Fibroblast of lung (primary cell): ENCODE results near the gene ARHGEF10L. TPM values are rescaled to one million over a fixed set of nuclear protein-coding genes. Genes with fewer than 3 reads are reported as not detected.

Experiments used
- DNase-seq, 2 donors: peaks; one replicate each; pipeline versions ENCODE4 v3.0.0 to v3.0.0-alpha.2; 2010; ENCODE audit warnings: low read depth in 2 of 2
- H2AFZ ChIP-seq: 2 replicates; pipeline ENCODE4 v1.5.1; 2012; ENCODE audit warnings: low read length, control low read depth, inconsistent platforms
- H3K27ac ChIP-seq: 2 replicates; pipeline ENCODE4 v1.5.1; 2011; ENCODE audit warnings: low read length, control low read depth; ENCODE audit not compliant: insufficient read depth
- H3K27me3 ChIP-seq: 2 replicates; pipeline ENCODE4 v1.5.1; 2011; ENCODE audit warnings: mild to moderate bottlenecking, low read length; ENCODE audit not compliant: control insufficient read depth, insufficient read depth
- H3K36me3 ChIP-seq: 2 replicates; pipeline ENCODE4 v1.5.1; 2011; ENCODE audit warnings: low read length; ENCODE audit not compliant: control insufficient read depth, insufficient read depth
- H3K4me1 ChIP-seq: 2 replicates; pipeline ENCODE4 v1.5.1; 2011; ENCODE audit warnings: low read length; ENCODE audit not compliant: control insufficient read depth, insufficient read depth; ENCODE audit errors: extremely low read depth
- H3K4me2 ChIP-seq: 2 replicates; pipeline ENCODE4 v1.5.1; 2011; ENCODE audit warnings: low read length, control low read depth; ENCODE audit not compliant: insufficient read depth; ENCODE audit errors: extremely low read depth
- H3K4me3 ChIP-seq, 4 experiments: fragments of 200-600 bp in 1 of 4; sonication (generic) in 1 of 4; replicated peaks in 1 of 4; 2 replicates each; pipeline ENCODE4 v1.5.1; 2011 to 2016; ENCODE audit warnings: low read length in 4 of 4, low read depth in 3 of 4, mild to moderate bottlenecking in 3 of 4, control low read depth in 2 of 4, inconsistent platforms in 1 of 4, mixed read lengths in 1 of 4; ENCODE audit not compliant: insufficient read depth in 1 of 4; ENCODE audit errors: control extremely low read depth in 1 of 4
- H3K79me2 ChIP-seq: 2 replicates; pipeline ENCODE4 v1.5.1; 2012; ENCODE audit warnings: mild to moderate bottlenecking, low read length, inconsistent platforms; ENCODE audit not compliant: control insufficient read depth, insufficient read depth
- H3K9ac ChIP-seq: 2 replicates; pipeline ENCODE4 v1.5.1; 2011; ENCODE audit warnings: mild to moderate bottlenecking, low read length, control low read depth; ENCODE audit not compliant: insufficient read depth
- H3K9me3 ChIP-seq: 2 replicates; pipeline ENCODE4 v1.5.1; 2012; ENCODE audit warnings: low read depth, low read length; ENCODE audit not compliant: control insufficient read depth, insufficient read depth
- H4K20me1 ChIP-seq: 2 replicates; pipeline ENCODE4 v1.5.1; 2011; ENCODE audit warnings: low read length; ENCODE audit not compliant: control insufficient read depth, insufficient read depth; ENCODE audit errors: extremely low read depth
- EZH2 ChIP-seq: IDR thresholded peaks from 2 replicates; pipeline ENCODE4 v1.5.1; 2012; ENCODE audit warnings: low read length, control low read depth, mild to moderate bottlenecking; ENCODE audit errors: missing control alignments
- polyA plus RNA-seq, 2 donors: library from polyadenylated mRNA; depleted of rRNA in 1 of 2; stranded (reverse) in 1 of 2; unstranded in 1 of 2; fragments of >200 nt; gene quantifications; 2 replicates each; pipeline ENCODE4 v1.2.1, GENCODE V29; 2011 to 2012; ENCODE audit warnings: missing spikeins in 1 of 2
- total RNA-seq: library from RNA; depleted of rRNA; stranded (reverse); fragments of >200 nt; gene quantifications from 2 replicates; pipeline ENCODE4 v1.2.1, GENCODE V29; 2014
- TF ChIP-seq, protein P1 (sequence below), 2 donors: IDR thresholded peaks in 1 of 2; conservative IDR thresholded peaks in 1 of 2; 1 replicate in 1 of 2; 2 replicates in 1 of 2; pipeline ENCODE4 v1.5.1; 2011 to 2012; ENCODE audit warnings: low read length in 2 of 2, control low read depth in 1 of 2, inconsistent platforms in 1 of 2, low read depth in 1 of 2, mild to moderate bottlenecking in 1 of 2

Gene ARHGEF10L
- total and polyA plus RNA-seq, 2 donors (not counting 1 experiment from before 2014, with no cell fraction given) = 11.2 to 24.3 TPM

GRCh38 chr1:17709981-17710380 is 170.5 kb downstream of the ARHGEF10L start:
- DNase-seq = no peak
- Histone ChIP-seq H3K9ac (no peak overlapping the region), H3K36me3 (no peaks in the 10 kb centered on the region), H3K79me2 (no peaks in the 10 kb centered on the region), H4K20me1 (no peaks in the 10 kb centered on the region), H3K27me3 (no peaks in the 10 kb centered on the region), H3K4me3 (no peak overlapping the region), H3K4me1 (no peaks in the 10 kb centered on the region), H2AFZ (no peak overlapping the region), H3K9me3 (no peaks in the 10 kb centered on the region), H3K4me2 (no peak overlapping the region), H3K27ac (no peak overlapping the region)
- TF ChIP-seq, protein P1, sequence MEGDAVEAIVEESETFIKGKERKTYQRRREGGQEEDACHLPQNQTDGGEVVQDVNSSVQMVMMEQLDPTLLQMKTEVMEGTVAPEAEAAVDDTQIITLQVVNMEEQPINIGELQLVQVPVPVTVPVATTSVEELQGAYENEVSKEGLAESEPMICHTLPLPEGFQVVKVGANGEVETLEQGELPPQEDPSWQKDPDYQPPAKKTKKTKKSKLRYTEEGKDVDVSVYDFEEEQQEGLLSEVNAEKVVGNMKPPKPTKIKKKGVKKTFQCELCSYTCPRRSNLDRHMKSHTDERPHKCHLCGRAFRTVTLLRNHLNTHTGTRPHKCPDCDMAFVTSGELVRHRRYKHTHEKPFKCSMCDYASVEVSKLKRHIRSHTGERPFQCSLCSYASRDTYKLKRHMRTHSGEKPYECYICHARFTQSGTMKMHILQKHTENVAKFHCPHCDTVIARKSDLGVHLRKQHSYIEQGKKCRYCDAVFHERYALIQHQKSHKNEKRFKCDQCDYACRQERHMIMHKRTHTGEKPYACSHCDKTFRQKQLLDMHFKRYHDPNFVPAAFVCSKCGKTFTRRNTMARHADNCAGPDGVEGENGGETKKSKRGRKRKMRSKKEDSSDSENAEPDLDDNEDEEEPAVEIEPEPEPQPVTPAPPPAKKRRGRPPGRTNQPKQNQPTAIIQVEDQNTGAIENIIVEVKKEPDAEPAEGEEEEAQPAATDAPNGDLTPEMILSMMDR (conservative IDR thresholded peaks at IDR 0.05 in 1 of 2, IDR thresholded peaks at IDR 0.05 in 1 of 2; ENCODE audit: low read depth in 1 of 2, low read length in 2 of 2) = no peak
- no peak for TF ChIP-seq EZH2

DNA sequence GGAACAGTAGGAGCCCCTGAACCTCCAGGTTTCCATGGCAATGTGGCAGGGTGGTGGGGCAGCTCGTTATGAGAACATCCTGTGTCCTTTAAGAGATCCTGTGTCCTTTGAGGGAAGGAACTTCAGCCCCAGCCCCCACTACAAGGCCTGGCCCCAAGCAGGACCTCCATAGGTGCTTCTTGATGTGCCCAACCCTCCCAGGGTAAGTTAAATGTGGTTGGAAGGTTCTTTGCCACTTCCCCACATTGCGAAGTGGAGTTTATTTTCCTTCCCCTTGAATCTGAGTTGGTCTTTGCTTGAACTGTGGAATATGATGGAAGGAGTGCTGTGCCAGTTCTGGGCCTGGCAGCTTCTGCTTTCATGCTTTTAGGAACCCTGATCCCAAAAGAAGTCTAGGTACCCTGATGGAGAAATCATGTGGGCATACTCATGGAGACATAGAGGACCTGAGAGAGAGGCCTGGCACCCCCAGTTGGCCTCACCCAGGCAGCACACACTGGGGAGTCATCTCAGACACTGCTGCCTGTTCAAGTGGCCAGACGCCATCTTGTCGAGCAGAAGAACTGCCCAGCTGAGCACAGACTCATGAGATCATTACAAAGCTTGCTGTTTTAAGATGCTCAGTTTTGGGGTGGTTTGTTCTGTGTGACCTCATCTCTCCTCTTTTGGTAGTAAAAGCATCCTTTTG is 171.5 kb downstream of the ARHGEF10L start:
- Histone ChIP-seq H3K9me3 (no peaks in the 10 kb centered on the region), H3K27me3 (no peaks in the 10 kb centered on the region), H3K4me3 (no peak overlapping the region), H3K9ac (no peak overlapping the region), H3K79me2 (no peaks in the 10 kb centered on the region), H3K36me3 (no peaks in the 10 kb centered on the region), H3K4me2 (no peak overlapping the region), H4K20me1 (no peaks in the 10 kb centered on the region), H2AFZ (no peak overlapping the region), H3K27ac (no peak overlapping the region), H3K4me1 (no peaks in the 10 kb centered on the region)
- no peak for DNase-seq
- no peak for TF ChIP-seq EZH2
- TF ChIP-seq, protein P1 (conservative IDR thresholded peaks at IDR 0.05 in 1 of 2, IDR thresholded peaks at IDR 0.05 in 1 of 2; ENCODE audit: low read depth in 1 of 2, low read length in 2 of 2) = no peak

DNA sequence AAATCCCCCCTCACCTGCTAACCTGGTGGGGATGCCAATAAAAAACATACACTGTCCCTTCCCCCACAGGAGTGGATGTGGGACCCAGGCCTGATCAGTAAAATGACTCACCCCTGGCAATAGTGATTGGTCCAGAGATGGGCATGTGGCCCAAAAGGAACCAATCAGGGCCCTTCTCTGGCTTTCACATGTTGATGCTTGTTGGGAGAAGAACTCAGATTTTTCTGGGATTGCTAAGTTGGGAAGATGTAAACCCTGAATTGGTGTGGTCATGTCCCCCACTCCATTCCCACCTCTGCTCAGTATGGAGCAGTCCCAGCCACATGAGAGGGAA is 172.0 kb downstream of the ARHGEF10L start:
- no peaks in the 10 kb centered on the region for H4K20me1 ChIP-seq
- no peaks in the 10 kb centered on the region for H3K4me1 ChIP-seq
- TF ChIP-seq, protein P1 (conservative IDR thresholded peaks at IDR 0.05 in 1 of 2, IDR thresholded peaks at IDR 0.05 in 1 of 2; ENCODE audit: low read depth in 1 of 2, low read length in 2 of 2) = no peak
- no peak for TF ChIP-seq EZH2
- no peak overlapping the region for H2AFZ ChIP-seq
- no peak overlapping the region for H3K27ac ChIP-seq
- no peaks in the 10 kb centered on the region for H3K36me3 ChIP-seq
- DNase-seq = no peak
- no peaks in the 10 kb centered on the region for H3K27me3 ChIP-seq
- no peak overlapping the region for H3K4me3 ChIP-seq
- no peaks in the 10 kb centered on the region for H3K9me3 ChIP-seq
- H3K9ac ChIP-seq = no peak overlapping the region
- H3K79me2 ChIP-seq = no peaks in the 10 kb centered on the region
- H3K4me2 ChIP-seq = no peak overlapping the region
